H9 (cell line): Measurements from ENCODE around the gene LRRTM2. TPM values are rescaled to one million over a fixed set of nuclear protein-coding genes. Genes with fewer than 3 reads are reported as not detected.

Experiments
- DNase-seq: peaks from one replicate; pipeline ENCODE4 v3.0.0-alpha.2; 2017
- H2AFZ ChIP-seq: one replicate; pipeline ENCODE4 v1.6.1; 2013; ENCODE audit warnings: mild to moderate bottlenecking, low read length, control low read depth, moderate library complexity
- H2AK5ac ChIP-seq: 2 replicates; pipeline ENCODE4 v1.6.1; 2013; ENCODE audit warnings: low read length, control low read depth, mixed read lengths; ENCODE audit not compliant: insufficient read length
- H2BK120ac ChIP-seq: one replicate; pipeline ENCODE4 v1.6.1; 2013; ENCODE audit warnings: low read depth, mild to moderate bottlenecking, low read length, control low read depth, inconsistent platforms; ENCODE audit not compliant: poor library complexity, severe bottlenecking
- H2BK12ac ChIP-seq: 2 replicates; pipeline ENCODE4 v1.6.1; 2013; ENCODE audit warnings: low read length, control low read depth, mixed read lengths, low read depth; ENCODE audit not compliant: insufficient read length
- H2BK15ac ChIP-seq: 2 replicates; pipeline ENCODE4 v1.6.1; 2013; ENCODE audit warnings: low read depth, low read length, control low read depth
- H2BK20ac ChIP-seq: one replicate; pipeline ENCODE4 v1.6.1; 2013; ENCODE audit warnings: low read depth, mild to moderate bottlenecking, low read length, control low read depth, inconsistent platforms; ENCODE audit not compliant: poor library complexity, severe bottlenecking
- H2BK5ac ChIP-seq: 2 replicates; pipeline ENCODE4 v1.6.1; 2013; ENCODE audit warnings: low read length, control low read depth, mixed read lengths; ENCODE audit not compliant: insufficient read length
- H3K14ac ChIP-seq: 2 replicates; pipeline ENCODE4 v1.6.1; 2013; ENCODE audit warnings: low read length, control low read depth; ENCODE audit not compliant: insufficient read depth
- H3K18ac ChIP-seq: 2 replicates; pipeline ENCODE4 v1.6.1; 2013; ENCODE audit warnings: low read depth, mild to moderate bottlenecking, mixed read lengths, low read length, control low read depth; ENCODE audit not compliant: insufficient read length
- H3K23ac ChIP-seq: 2 replicates; pipeline ENCODE4 v1.6.1; 2013; ENCODE audit warnings: low read length, control low read depth, mixed read lengths, low read depth; ENCODE audit not compliant: insufficient read length
- H3K23me2 ChIP-seq: 2 replicates; pipeline ENCODE4 v1.6.1; 2013; ENCODE audit warnings: low read depth, mild to moderate bottlenecking, mixed read lengths, low read length, control low read depth; ENCODE audit not compliant: insufficient read length, poor library complexity, severe bottlenecking
- H3K27ac ChIP-seq: 2 replicates; pipeline ENCODE4 v1.5.1; 2013; ENCODE audit warnings: low read length, control low read depth, mixed read lengths, low read depth; ENCODE audit not compliant: insufficient read length
- H3K27me3 ChIP-seq: 2 replicates; pipeline ENCODE4 v1.6.1; 2013; ENCODE audit warnings: low read length, control low read depth, inconsistent platforms; ENCODE audit not compliant: insufficient read depth
- H3K4ac ChIP-seq: 2 replicates; pipeline ENCODE4 v1.6.1; 2013; ENCODE audit warnings: low read depth, mild to moderate bottlenecking, control low read depth, inconsistent platforms, low read length, moderate library complexity
- H3K4me1 ChIP-seq: 2 replicates; pipeline ENCODE4 v1.6.1; 2013; ENCODE audit warnings: low read length, control low read depth, inconsistent platforms; ENCODE audit not compliant: insufficient read depth
- H3K4me2 ChIP-seq: 2 replicates; pipeline ENCODE4 v1.6.1; 2013; ENCODE audit warnings: low read length, control low read depth, mixed read lengths; ENCODE audit not compliant: insufficient read length, insufficient read depth
- H3K56ac ChIP-seq: 2 replicates; pipeline ENCODE4 v1.6.1; 2013; ENCODE audit warnings: low read depth, mild to moderate bottlenecking, mixed read lengths, low read length, control low read depth; ENCODE audit not compliant: insufficient read length
- H3K79me1 ChIP-seq: 2 replicates; pipeline ENCODE4 v1.6.1; 2013; ENCODE audit warnings: low read depth, mild to moderate bottlenecking, moderate library complexity, low read length, control low read depth, inconsistent platforms; ENCODE audit not compliant: insufficient read depth, poor library complexity, severe bottlenecking
- H3K79me2 ChIP-seq: 2 replicates; pipeline ENCODE4 v1.6.1; 2013; ENCODE audit warnings: low read length, control low read depth, inconsistent platforms; ENCODE audit not compliant: insufficient read depth
- H3K9ac ChIP-seq: 2 replicates; pipeline ENCODE4 v1.6.1; 2013; ENCODE audit warnings: low read length, control low read depth, mixed read lengths; ENCODE audit not compliant: insufficient read length; ENCODE audit errors: extremely low read depth
- H3K9me3 ChIP-seq: one replicate; pipeline ENCODE4 v1.6.1; 2013; ENCODE audit warnings: low read depth, low read length, inconsistent platforms; ENCODE audit not compliant: control insufficient read depth
- H3T11ph ChIP-seq: one replicate; pipeline ENCODE4 v1.6.1; 2013; ENCODE audit warnings: mild to moderate bottlenecking, low read length, control low read depth, inconsistent platforms
- H4K20me1 ChIP-seq: one replicate; pipeline ENCODE4 v1.6.1; 2013; ENCODE audit not compliant: control insufficient read depth, insufficient read length, insufficient read depth
- H4K5ac ChIP-seq: 2 replicates; pipeline ENCODE4 v1.6.1; 2013; ENCODE audit warnings: low read depth, mild to moderate bottlenecking, mixed read lengths, low read length, control low read depth; ENCODE audit not compliant: insufficient read length
- H4K8ac ChIP-seq: replicated peaks from 2 replicates; pipeline ENCODE4 v1.6.1; 2013; ENCODE audit warnings: low read length, control low read depth, mixed read lengths, low read depth; ENCODE audit not compliant: insufficient read length
- H4K91ac ChIP-seq: 2 replicates; pipeline ENCODE4 v1.6.1; 2013; ENCODE audit warnings: low read depth, mild to moderate bottlenecking, moderate library complexity, mixed read lengths, low read length, control low read depth; ENCODE audit not compliant: insufficient read length
- H3K27ac Mint-ChIP-seq, 3 experiments: 2 replicates in 2 of 3; 3 replicates in 1 of 3; pipeline ENCODE4 v1.8.0; 2020 to 2021; ENCODE audit warnings: mixed read lengths in 3 of 3, mild to moderate bottlenecking in 1 of 3, moderate library complexity in 1 of 3
- H3K27me3 Mint-ChIP-seq: 2 replicates; pipeline ENCODE4 v1.8.0; 2021; ENCODE audit warnings: low read depth, mild to moderate bottlenecking, moderate library complexity, mixed read lengths
- H3K36me3 Mint-ChIP-seq, 3 experiments: 2 replicates in 2 of 3; 3 replicates in 1 of 3; pipeline ENCODE4 v1.8.0; 2020 to 2021; ENCODE audit warnings: low read depth in 3 of 3, mixed read lengths in 3 of 3; ENCODE audit not compliant: insufficient read depth in 1 of 3
- H3K4me1 Mint-ChIP-seq, 2 experiments: 2 replicates each; pipeline ENCODE4 v1.8.0; 2020; ENCODE audit warnings: mixed read lengths in 2 of 2
- H3K4me3 Mint-ChIP-seq, 2 experiments: 2 replicates in 1 of 2; 3 replicates in 1 of 2; pipeline ENCODE4 v1.8.0; 2020 to 2021; ENCODE audit warnings: mild to moderate bottlenecking in 2 of 2, mixed read lengths in 2 of 2, moderate library complexity in 1 of 2
- H3K9me3 Mint-ChIP-seq, 2 experiments: 2 replicates in 1 of 2; 3 replicates in 1 of 2; pipeline ENCODE4 v1.8.0; 2020; ENCODE audit warnings: mild to moderate bottlenecking in 2 of 2, mixed read lengths in 2 of 2, moderate library complexity in 1 of 2
- total RNA-seq: library from RNA; stranded (reverse); gene quantifications from 2 replicates; pipeline ENCODE4 v1.2.1, GENCODE V29; 2021
- TF ChIP-seq, protein P1 (sequence below): fragments of 200-600 bp; sonication (generic); conservative IDR thresholded peaks from 3 replicates; pipeline ENCODE4 v1.8.0; 2021; ENCODE audit warnings: antibody characterized with exemption, mild to moderate bottlenecking

The LRRTM2 gene
- total RNA-seq, 1 experiment from 2014 or later: not detected

DNA sequence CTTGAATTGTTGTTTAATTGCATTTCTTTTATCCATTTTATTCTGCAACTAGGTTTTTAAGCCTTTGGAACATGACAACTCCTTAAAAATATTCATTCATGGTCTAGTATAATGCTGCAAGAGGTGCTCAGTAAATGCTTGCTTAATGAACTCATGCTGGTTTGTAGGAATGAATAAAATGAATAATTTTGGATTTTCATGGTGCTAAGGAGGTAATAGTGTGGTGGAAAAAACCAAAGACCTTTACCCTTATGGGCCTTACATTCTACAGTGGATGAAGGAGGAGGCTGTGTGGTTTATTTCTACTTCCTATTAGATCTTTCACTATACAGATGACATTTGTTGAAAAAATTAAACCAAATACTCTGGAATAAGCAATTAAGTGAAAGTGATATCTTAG lies 43.4 kb downstream of the LRRTM2 start:
- no peak overlapping the region for H2BK12ac ChIP-seq
- no peak overlapping the region for H2BK5ac ChIP-seq
- H3K9me3 Mint-ChIP-seq: peaks cover 0 to 7% of the 10 kb centered on the region in 2 experiments; a peak in 2 of 5 replicates
- H3K27me3 ChIP-seq: no peaks in the 10 kb centered on the region
- H3K18ac ChIP-seq: no peak overlapping the region
- H4K20me1 ChIP-seq: no peaks in the 10 kb centered on the region
- no peak overlapping the region for H3K14ac ChIP-seq
- no peak overlapping the region for H3K9ac ChIP-seq
- H3K79me2 ChIP-seq: peaks cover 2% of the 10 kb centered on the region; the same call in 1 of the 2 replicates
- no peak overlapping the region for H3K23ac ChIP-seq
- H3K4me1 Mint-ChIP-seq: peaks cover 67 to 72% of the 10 kb centered on the region in 2 experiments
- no peak overlapping the region for H4K91ac ChIP-seq
- no peaks in the 10 kb centered on the region for H3K27me3 Mint-ChIP-seq
- H4K5ac ChIP-seq: no peak overlapping the region
- H2AK5ac ChIP-seq: no peak overlapping the region
- H3K27ac ChIP-seq: no peak overlapping the region
- DNase-seq: no peak
- no peak overlapping the region for H2BK20ac ChIP-seq
- H3K36me3 Mint-ChIP-seq: peaks cover 33 to 41% (median 36%) of the 10 kb centered on the region in 3 experiments
- H3K9me3 ChIP-seq: no peaks in the 10 kb centered on the region
- no peak overlapping the region for H2AFZ ChIP-seq
- no peaks in the 10 kb centered on the region for H3K23me2 ChIP-seq
- peak overlapping the region; percentile 36 to 94 (median 66); a peak in 5 of 7 replicates for H3K27ac Mint-ChIP-seq
- no peak overlapping the region for H3K4me3 Mint-ChIP-seq
- no peak overlapping the region for H2BK120ac ChIP-seq
- peaks cover 3% of the 10 kb centered on the region for H3K79me1 ChIP-seq
- no peak overlapping the region for H4K8ac ChIP-seq
- H2BK15ac ChIP-seq: no peak overlapping the region
- H3K4me1 ChIP-seq: peaks cover 8% of the 10 kb centered on the region; the same call in 1 of the 2 replicates
- H3K4me2 ChIP-seq: no peak overlapping the region
- no peak overlapping the region for H3K4ac ChIP-seq
- H3K56ac ChIP-seq: no peak overlapping the region
- TF ChIP-seq, protein P1, sequence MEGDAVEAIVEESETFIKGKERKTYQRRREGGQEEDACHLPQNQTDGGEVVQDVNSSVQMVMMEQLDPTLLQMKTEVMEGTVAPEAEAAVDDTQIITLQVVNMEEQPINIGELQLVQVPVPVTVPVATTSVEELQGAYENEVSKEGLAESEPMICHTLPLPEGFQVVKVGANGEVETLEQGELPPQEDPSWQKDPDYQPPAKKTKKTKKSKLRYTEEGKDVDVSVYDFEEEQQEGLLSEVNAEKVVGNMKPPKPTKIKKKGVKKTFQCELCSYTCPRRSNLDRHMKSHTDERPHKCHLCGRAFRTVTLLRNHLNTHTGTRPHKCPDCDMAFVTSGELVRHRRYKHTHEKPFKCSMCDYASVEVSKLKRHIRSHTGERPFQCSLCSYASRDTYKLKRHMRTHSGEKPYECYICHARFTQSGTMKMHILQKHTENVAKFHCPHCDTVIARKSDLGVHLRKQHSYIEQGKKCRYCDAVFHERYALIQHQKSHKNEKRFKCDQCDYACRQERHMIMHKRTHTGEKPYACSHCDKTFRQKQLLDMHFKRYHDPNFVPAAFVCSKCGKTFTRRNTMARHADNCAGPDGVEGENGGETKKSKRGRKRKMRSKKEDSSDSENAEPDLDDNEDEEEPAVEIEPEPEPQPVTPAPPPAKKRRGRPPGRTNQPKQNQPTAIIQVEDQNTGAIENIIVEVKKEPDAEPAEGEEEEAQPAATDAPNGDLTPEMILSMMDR: no peak
- H3T11ph ChIP-seq: no peak overlapping the region
